SK-N-SH treated with all-trans-retinoic acid at 6 μM for 48 hours (cell line): ENCODE data around the gene HIVEP2.

Experiments
- ATAC-seq: fragments of 200-7000 bp; cut with Tn5 transposase; 3 replicates; pipeline ENCODE4 v1.9.1; 2020; ENCODE audit warnings: mild to moderate bottlenecking, moderate library complexity
- ARNTL ChIP-seq: fragments of 450-650 bp; formaldehyde crosslinking; IDR thresholded peaks from 2 replicates; pipeline ENCODE4 v1.5.0; 2020; ENCODE audit warnings: low read depth, mild to moderate bottlenecking, moderate library complexity, borderline replicate concordance
- BACH2 ChIP-seq: fragments of 250-450 bp; sonication (Bioruptor Pico); IDR thresholded peaks from 2 replicates; pipeline ENCODE4 v1.9.0; 2021; ENCODE audit warnings: mild to moderate bottlenecking, borderline replicate concordance
- CREB5 ChIP-seq: fragments of 250-450 bp; sonication (Bioruptor Pico); IDR thresholded peaks from 2 replicates; pipeline ENCODE4 v1.5.1; 2020; ENCODE audit warnings: low read depth, mild to moderate bottlenecking, moderate library complexity
- CSDC2 ChIP-seq: fragments of 250-450 bp; sonication (Bioruptor Pico); IDR thresholded peaks from 2 replicates; pipeline ENCODE4 v1.5.0; 2020; ENCODE audit warnings: mild to moderate bottlenecking, moderate library complexity
- ESRRG ChIP-seq: fragments of 250-450 bp; sonication (Bioruptor Pico); IDR thresholded peaks from 2 replicates; pipeline ENCODE4 v1.6.1; 2021; ENCODE audit warnings: mild to moderate bottlenecking
- GLIS3 ChIP-seq: fragments of 250-450 bp; sonication (Bioruptor Pico); IDR thresholded peaks from 2 replicates; pipeline ENCODE4 v1.5.0; 2020; ENCODE audit warnings: mild to moderate bottlenecking, moderate library complexity
- ISL1 ChIP-seq: fragments of 250-450 bp; sonication (Bioruptor Pico); IDR thresholded peaks from 2 replicates; pipeline ENCODE4 v2.1.2; 2022; ENCODE audit warnings: mild to moderate bottlenecking, moderate library complexity
- PATZ1 ChIP-seq: fragments of 250-450 bp; sonication (Bioruptor Pico); IDR thresholded peaks from 2 replicates; pipeline ENCODE4 v1.8.0; 2020; ENCODE audit warnings: mild to moderate bottlenecking, moderate library complexity, borderline replicate concordance
- PPARA ChIP-seq: fragments of 250-450 bp; sonication (Bioruptor Pico); IDR thresholded peaks from 2 replicates; pipeline ENCODE4 v1.5.0; 2020; ENCODE audit warnings: mild to moderate bottlenecking, borderline replicate concordance
- RARB ChIP-seq: fragments of 250-450 bp; sonication (Bioruptor Pico); IDR thresholded peaks from 2 replicates; pipeline ENCODE4 v1.8.0; 2021; ENCODE audit warnings: mild to moderate bottlenecking, moderate library complexity
- SNAI2 ChIP-seq: fragments of 250-450 bp; sonication (Bioruptor Pico); IDR thresholded peaks from 2 replicates; pipeline ENCODE4 v1.5.0; 2020; ENCODE audit warnings: mild to moderate bottlenecking, moderate library complexity
- TCF4 ChIP-seq: fragments of 250-450 bp; sonication (Bioruptor Pico); IDR thresholded peaks from 2 replicates; pipeline ENCODE4 v1.8.0; 2021; ENCODE audit warnings: mild to moderate bottlenecking, moderate library complexity, borderline replicate concordance
- TOX ChIP-seq: fragments of 250-450 bp; sonication (Bioruptor Pico); IDR thresholded peaks from 2 replicates; pipeline ENCODE4 v1.8.0; 2021; ENCODE audit warnings: mild to moderate bottlenecking, moderate library complexity, borderline replicate concordance
- TSHZ2 ChIP-seq: fragments of 250-450 bp; sonication (Bioruptor Pico); IDR thresholded peaks from 2 replicates; pipeline ENCODE4 v1.5.0; 2020; ENCODE audit warnings: mild to moderate bottlenecking, moderate library complexity
- ZC3H10 ChIP-seq: fragments of 250-450 bp; sonication (Bioruptor Pico); IDR thresholded peaks from 2 replicates; pipeline ENCODE4 v1.5.1; 2021; ENCODE audit warnings: mild to moderate bottlenecking, moderate library complexity
- ZFP3 ChIP-seq: fragments of 250-450 bp; sonication (Bioruptor Pico); IDR thresholded peaks from 2 replicates; pipeline ENCODE4 v1.5.0; 2020; ENCODE audit warnings: mild to moderate bottlenecking, moderate library complexity
- ZNF565 ChIP-seq: fragments of 450-650 bp; formaldehyde crosslinking; conservative IDR thresholded peaks from 2 replicates; pipeline ENCODE4 v1.5.0; 2020; ENCODE audit warnings: low read depth, mild to moderate bottlenecking, moderate library complexity
- ZNF70 ChIP-seq: fragments of 450-650 bp; formaldehyde crosslinking; IDR thresholded peaks from 2 replicates; pipeline ENCODE4 v1.5.0; 2020; ENCODE audit warnings: mild to moderate bottlenecking, moderate library complexity
- ZNF8 ChIP-seq: fragments of 450-650 bp; formaldehyde crosslinking; IDR thresholded peaks from 2 replicates; pipeline ENCODE4 v1.5.0; 2020; ENCODE audit warnings: mild to moderate bottlenecking, moderate library complexity
- TF ChIP-seq, protein P1 (sequence below): fragments of 250-450 bp; sonication (Bioruptor Pico); IDR thresholded peaks from 2 replicates; pipeline ENCODE4 v1.5.1; 2021; ENCODE audit warnings: mild to moderate bottlenecking, moderate library complexity
- TF ChIP-seq, protein P2 (sequence below): fragments of 250-450 bp; sonication (Bioruptor Pico); IDR thresholded peaks from 2 replicates; pipeline ENCODE4 v1.8.0; 2021; ENCODE audit warnings: low read depth, mild to moderate bottlenecking, moderate library complexity, borderline replicate concordance

Gene HIVEP2

GRCh38 chr6:142935553-142936517, 9.1 kb downstream of the HIVEP2 start:
- ATAC-seq: no peak
- TF ChIP-seq CREB5 (CRISPR knock-in tag) (no peak), TCF4 (CRISPR knock-in tag) (no peak), SNAI2 (no peak), PPARA (CRISPR knock-in tag) (no peak), ZNF70 (CRISPR knock-in tag) (no peak), BACH2 (CRISPR knock-in tag) (no peak), ESRRG (CRISPR knock-in tag) (no peak), ZNF8 (CRISPR knock-in tag) (no peak), CSDC2 (CRISPR knock-in tag) (no peak), ISL1 (CRISPR knock-in tag) (no peak), PATZ1 (CRISPR knock-in tag) (no peak), ZFP3 (CRISPR knock-in tag) (no peak), ARNTL (CRISPR knock-in tag) (no peak), ZNF565 (CRISPR knock-in tag) (no peak), GLIS3 (no peak), TSHZ2 (CRISPR knock-in tag) (no peak), ZC3H10 (no peak), RARB (CRISPR knock-in tag) (no peak)
- TF ChIP-seq, protein P1, sequence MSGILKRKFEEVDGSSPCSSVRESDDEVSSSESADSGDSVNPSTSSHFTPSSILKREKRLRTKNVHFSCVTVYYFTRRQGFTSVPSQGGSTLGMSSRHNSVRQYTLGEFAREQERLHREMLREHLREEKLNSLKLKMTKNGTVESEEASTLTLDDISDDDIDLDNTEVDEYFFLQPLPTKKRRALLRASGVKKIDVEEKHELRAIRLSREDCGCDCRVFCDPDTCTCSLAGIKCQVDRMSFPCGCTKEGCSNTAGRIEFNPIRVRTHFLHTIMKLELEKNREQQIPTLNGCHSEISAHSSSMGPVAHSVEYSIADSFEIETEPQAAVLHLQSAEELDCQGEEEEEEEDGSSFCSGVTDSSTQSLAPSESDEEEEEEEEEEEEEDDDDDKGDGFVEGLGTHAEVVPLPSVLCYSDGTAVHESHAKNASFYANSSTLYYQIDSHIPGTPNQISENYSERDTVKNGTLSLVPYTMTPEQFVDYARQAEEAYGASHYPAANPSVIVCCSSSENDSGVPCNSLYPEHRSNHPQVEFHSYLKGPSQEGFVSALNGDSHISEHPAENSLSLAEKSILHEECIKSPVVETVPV: no peak
- TF ChIP-seq, protein P2, sequence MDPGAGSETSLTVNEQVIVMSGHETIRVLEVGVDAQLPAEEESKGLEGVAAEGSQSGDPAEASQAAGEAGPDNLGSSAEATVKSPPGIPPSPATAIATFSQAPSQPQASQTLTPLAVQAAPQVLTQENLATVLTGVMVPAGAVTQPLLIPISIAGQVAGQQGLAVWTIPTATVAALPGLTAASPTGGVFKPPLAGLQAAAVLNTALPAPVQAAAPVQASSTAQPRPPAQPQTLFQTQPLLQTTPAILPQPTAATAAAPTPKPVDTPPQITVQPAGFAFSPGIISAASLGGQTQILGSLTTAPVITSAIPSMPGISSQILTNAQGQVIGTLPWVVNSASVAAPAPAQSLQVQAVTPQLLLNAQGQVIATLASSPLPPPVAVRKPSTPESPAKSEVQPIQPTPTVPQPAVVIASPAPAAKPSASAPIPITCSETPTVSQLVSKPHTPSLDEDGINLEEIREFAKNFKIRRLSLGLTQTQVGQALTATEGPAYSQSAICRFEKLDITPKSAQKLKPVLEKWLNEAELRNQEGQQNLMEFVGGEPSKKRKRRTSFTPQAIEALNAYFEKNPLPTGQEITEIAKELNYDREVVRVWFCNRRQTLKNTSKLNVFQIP (CRISPR knock-in tag): no peak

- TF ChIP-seq ESRRG (CRISPR knock-in tag) (no peak), CSDC2 (CRISPR knock-in tag) (no peak), BACH2 (CRISPR knock-in tag) (no peak), ARNTL (CRISPR knock-in tag) (no peak), ZNF565 (CRISPR knock-in tag) (no peak), TOX (CRISPR knock-in tag) (no peak), SNAI2 (no peak), CREB5 (CRISPR knock-in tag) (no peak)
- TF ChIP-seq, all 23 proteins: peak for 0
- ATAC-seq: no peak
Observed at GRCh38 chr6:142934599-142934998, 10.4 kb downstream of the HIVEP2 start.
